ENCODE data around the gene CTSE. TPM values are rescaled to one million over a fixed set of nuclear protein-coding genes. Genes with fewer than 3 reads are reported as not detected.

CTSE gene
- total and polyA plus RNA-seq, 2 of the 13 experiments (the other 11 are each of a cell fraction or from before 2014, with no cell fraction given): 0.50 to 0.69 TPM

DNA sequence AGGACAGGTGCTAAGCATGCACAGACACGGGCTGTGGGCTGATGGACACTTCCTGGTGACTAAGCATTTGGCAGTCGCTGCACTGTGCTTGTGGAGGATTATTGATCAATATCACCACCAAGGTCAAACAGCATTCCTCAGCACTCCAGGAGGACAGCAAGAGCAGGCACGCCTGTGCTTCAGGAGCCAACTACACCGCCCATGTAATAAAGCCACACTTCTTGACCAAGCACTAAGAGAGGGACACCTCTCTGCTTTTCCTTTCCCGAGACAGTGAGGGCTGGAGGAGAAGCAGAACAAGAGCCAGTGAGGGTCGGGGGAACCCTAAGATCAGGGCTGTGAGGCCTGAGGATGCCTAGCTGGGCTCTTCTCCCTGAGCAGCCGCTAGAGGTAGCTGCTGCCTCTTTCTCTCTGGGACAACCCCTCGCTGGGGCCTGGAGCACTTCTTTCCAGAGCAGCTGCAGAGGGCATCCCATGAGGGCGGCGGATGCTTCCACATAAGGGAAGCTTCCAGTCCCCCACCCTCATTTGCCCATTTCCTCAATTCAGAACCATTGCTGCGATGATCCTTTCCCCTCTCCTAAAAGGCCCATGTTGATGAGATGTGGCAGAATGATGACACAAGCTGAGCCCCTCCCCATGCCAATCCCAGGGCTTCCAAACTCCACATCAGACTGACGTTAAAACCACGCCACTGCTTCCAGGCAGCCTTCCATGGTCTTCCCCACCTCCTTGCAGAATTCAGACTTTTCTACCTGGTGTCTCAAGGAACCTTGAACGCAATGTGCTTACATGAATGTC lies 39.6 kb downstream of the CTSE start (continued):
- TF ChIP-seq THAP11 (CRISPR knock-in tag; IDR thresholded peaks at IDR 0.05): peak; percentile 51
- peak; percentile 56 for TF ChIP-seq NCOA2 (CRISPR knock-in tag; IDR thresholded peaks at IDR 0.05)
- peak; percentile 27; the same call in 1 of the 2 replicates for TF ChIP-seq MED1 (CRISPR knock-in tag; IDR thresholded peaks at IDR 0.05)
- no peak for TF ChIP-seq GTF2F1 (IDR thresholded peaks at IDR 0.05; ENCODE audit: low read length)
- TF ChIP-seq RNF2 (conservative IDR thresholded peaks at IDR 0.05; ENCODE audit: low read depth): 0 out of 2 replicates have a peak, but pooled peaks have one; percentile 32
- 0 out of 2 replicates have a peak, but pooled peaks have one; percentile 32 for TF ChIP-seq ZNF280D (CRISPR knock-in tag; IDR thresholded peaks at IDR 0.05)
- peak; percentile 85 for TF ChIP-seq STAG1 (CRISPR knock-in tag; IDR thresholded peaks at IDR 0.05)
- peak; percentile 53; the same call in 1 of the 2 replicates for TF ChIP-seq ETV5 (CRISPR knock-in tag; IDR thresholded peaks at IDR 0.05; ENCODE audit: borderline replicate concordance)
- peak; percentile 46; the same call in 1 of the 2 replicates for TF ChIP-seq ATF3 (CRISPR knock-in tag; IDR thresholded peaks at IDR 0.05)
- 0 out of 2 replicates have a peak, but pooled peaks have one; percentile 63 for TF ChIP-seq ZNF512B (CRISPR knock-in tag; IDR thresholded peaks at IDR 0.05; ENCODE audit: borderline replicate concordance)
- TF ChIP-seq, protein P1, sequence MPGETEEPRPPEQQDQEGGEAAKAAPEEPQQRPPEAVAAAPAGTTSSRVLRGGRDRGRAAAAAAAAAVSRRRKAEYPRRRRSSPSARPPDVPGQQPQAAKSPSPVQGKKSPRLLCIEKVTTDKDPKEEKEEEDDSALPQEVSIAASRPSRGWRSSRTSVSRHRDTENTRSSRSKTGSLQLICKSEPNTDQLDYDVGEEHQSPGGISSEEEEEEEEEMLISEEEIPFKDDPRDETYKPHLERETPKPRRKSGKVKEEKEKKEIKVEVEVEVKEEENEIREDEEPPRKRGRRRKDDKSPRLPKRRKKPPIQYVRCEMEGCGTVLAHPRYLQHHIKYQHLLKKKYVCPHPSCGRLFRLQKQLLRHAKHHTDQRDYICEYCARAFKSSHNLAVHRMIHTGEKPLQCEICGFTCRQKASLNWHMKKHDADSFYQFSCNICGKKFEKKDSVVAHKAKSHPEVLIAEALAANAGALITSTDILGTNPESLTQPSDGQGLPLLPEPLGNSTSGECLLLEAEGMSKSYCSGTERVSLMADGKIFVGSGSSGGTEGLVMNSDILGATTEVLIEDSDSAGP (CRISPR knock-in tag; IDR thresholded peaks at IDR 0.05; ENCODE audit: borderline replicate concordance): peak; percentile 54; the same call in 1 of the 2 replicates
- TF ChIP-seq, protein P2, sequence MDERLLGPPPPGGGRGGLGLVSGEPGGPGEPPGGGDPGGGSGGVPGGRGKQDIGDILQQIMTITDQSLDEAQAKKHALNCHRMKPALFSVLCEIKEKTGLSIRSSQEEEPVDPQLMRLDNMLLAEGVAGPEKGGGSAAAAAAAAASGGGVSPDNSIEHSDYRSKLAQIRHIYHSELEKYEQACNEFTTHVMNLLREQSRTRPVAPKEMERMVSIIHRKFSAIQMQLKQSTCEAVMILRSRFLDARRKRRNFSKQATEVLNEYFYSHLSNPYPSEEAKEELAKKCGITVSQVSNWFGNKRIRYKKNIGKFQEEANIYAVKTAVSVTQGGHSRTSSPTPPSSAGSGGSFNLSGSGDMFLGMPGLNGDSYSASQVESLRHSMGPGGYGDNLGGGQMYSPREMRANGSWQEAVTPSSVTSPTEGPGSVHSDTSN (CRISPR knock-in tag; IDR thresholded peaks at IDR 0.05): peak; percentile 76
- TF ChIP-seq BORCS8-MEF2B (CRISPR knock-in tag; IDR thresholded peaks at IDR 0.05): 0 out of 2 replicates have a peak, but pooled peaks have one; percentile 46
- no peak for TF ChIP-seq ELF4 (CRISPR knock-in tag; IDR thresholded peaks at IDR 0.05; ENCODE audit: borderline replicate concordance)
- TF ChIP-seq FOXA3 (CRISPR knock-in tag; IDR thresholded peaks at IDR 0.05): peak; percentile 49
- TF ChIP-seq ZSCAN9 (CRISPR knock-in tag; IDR thresholded peaks at IDR 0.05; ENCODE audit: borderline replicate concordance): 0 out of 2 replicates have a peak, but pooled peaks have one; percentile 22
- TF ChIP-seq TBX2 (CRISPR knock-in tag; IDR thresholded peaks at IDR 0.05; ENCODE audit: borderline replicate concordance): peak; percentile 35; the same call in 1 of the 2 replicates
- TF ChIP-seq ZNF225 (CRISPR knock-in tag; IDR thresholded peaks at IDR 0.05): no peak
- TF ChIP-seq ZMAT5 (CRISPR knock-in tag; IDR thresholded peaks at IDR 0.05; ENCODE audit: borderline replicate concordance, low read depth): no peak

Data from HepG2 (cell line).